Measurements from ENCODE around the gene CPN2. TPM values are rescaled to one million over a fixed set of nuclear protein-coding genes. Genes with fewer than 3 reads are reported as not detected.

The CPN2 gene
- total RNA-seq (under 1 TPM in 1 of 4 donors, not detected in 3; 0.13 TPM), polyA plus RNA-seq (under 1 TPM in 1 of 3 donors, not detected in 2; 0.03 TPM)
- long read RNA-seq, donor 1: 0 reads
- long read RNA-seq, donor 2: 0 reads

GRCh38 chr3:194351080-194351672, at the start of gene CPN2:
TSS of gene CPN2 (minus strand) at chr3:194351328. CDS start at chr3:194342702, 8,626 bp downstream.
- TF ChIP-seq, protein P1, sequence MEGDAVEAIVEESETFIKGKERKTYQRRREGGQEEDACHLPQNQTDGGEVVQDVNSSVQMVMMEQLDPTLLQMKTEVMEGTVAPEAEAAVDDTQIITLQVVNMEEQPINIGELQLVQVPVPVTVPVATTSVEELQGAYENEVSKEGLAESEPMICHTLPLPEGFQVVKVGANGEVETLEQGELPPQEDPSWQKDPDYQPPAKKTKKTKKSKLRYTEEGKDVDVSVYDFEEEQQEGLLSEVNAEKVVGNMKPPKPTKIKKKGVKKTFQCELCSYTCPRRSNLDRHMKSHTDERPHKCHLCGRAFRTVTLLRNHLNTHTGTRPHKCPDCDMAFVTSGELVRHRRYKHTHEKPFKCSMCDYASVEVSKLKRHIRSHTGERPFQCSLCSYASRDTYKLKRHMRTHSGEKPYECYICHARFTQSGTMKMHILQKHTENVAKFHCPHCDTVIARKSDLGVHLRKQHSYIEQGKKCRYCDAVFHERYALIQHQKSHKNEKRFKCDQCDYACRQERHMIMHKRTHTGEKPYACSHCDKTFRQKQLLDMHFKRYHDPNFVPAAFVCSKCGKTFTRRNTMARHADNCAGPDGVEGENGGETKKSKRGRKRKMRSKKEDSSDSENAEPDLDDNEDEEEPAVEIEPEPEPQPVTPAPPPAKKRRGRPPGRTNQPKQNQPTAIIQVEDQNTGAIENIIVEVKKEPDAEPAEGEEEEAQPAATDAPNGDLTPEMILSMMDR (IDR thresholded peaks at IDR 0.05): no peak
- 87 to 92% (median 92%) methylated on average over 22 to 24 of the region's 24 CpGs for WGBS, 3 donors
- Histone ChIP-seq H3K27ac (no peak within 1 kb of the TSS), H3K36me3 (ENCODE audit: insufficient read depth in 1 of 2, low read depth in 1 of 2) (no peaks in the 10 kb centered on the region), H3K4me3 (no peak within 1 kb of the TSS), H3K27me3 (ENCODE audit: insufficient read depth in 3 of 3, low read length in 2 of 3) (no peaks in the 10 kb centered on the region), H3K4me1 (no peaks in the 10 kb centered on the region), H3K9me3 (no peaks in the 10 kb centered on the region)
- ATAC-seq (no peak), DNase-seq (no peak)
- intact Hi-C loops (cut with DNase I): no loop called here

DNA sequence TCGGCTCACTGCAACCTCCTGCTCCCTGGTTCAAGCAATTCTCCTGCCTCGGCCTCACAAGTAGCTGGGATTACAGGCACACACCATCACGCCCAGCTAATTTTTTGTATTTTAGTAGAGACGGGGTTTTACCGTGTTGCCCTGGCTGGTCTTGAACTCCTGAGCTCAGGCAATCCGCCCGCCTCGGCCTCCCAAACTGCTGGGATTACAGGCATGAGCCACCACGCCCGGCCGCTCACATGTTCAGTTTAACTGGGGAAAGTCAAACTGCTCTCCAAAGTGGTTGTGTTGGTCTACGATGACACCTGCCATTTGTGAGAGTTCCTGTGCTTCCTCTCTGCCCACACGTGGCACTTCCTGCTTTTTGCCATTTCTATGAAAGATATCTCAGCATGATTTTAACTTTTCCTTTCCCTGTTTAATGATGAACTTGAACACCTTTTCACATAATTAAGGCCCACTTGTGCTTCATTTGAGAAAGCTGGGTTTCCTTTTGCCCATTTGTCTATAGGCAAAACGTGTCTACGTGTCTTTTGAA, 48.8 kb upstream of the CPN2 start:
- 88 to 91% (median 91%) methylated on average over 15 of the region's 15 CpGs for WGBS, 3 donors
- H3K36me3 ChIP-seq (ENCODE audit: insufficient read depth in 1 of 2, low read depth in 1 of 2): peaks cover 0 to 8% of the 10 kb centered on the region in 2 donors
- H3K4me1 ChIP-seq: peaks cover 15% of the 10 kb centered on the region
- ATAC-seq (no peak), DNase-seq (no peak)
- peaks cover 0 to 44% (median 4%) of the 10 kb centered on the region in 3 donors for H3K27me3 ChIP-seq (ENCODE audit: insufficient read depth in 3 of 3, low read length in 2 of 3)
- H3K4me3 ChIP-seq: no peak overlapping the region
- no peaks in the 10 kb centered on the region for H3K9me3 ChIP-seq
- intact Hi-C loops (cut with DNase I): loop anchor here in 1 of 2 donors (1.0 kb wide), 1 partner anchor 27 kb away; no protein-coding TSS in a partner anchor
- TF ChIP-seq, protein P1 (IDR thresholded peaks at IDR 0.05): no peak
- H3K27ac ChIP-seq: no peak overlapping the region

GRCh38 chr3:194399166-194399565, 48.0 kb upstream of the CPN2 start, which contains the start of gene GP5:
TSS of gene GP5 (minus strand) at chr3:194399266. CDS start at chr3:194398282, 984 bp downstream.
- DNase-seq: no peak
- intact Hi-C loops (cut with DNase I): loop anchor here in 1 of 2 donors (1.0 kb wide), 1 partner anchor 26 kb away; no protein-coding TSS in a partner anchor
- Histone ChIP-seq H3K9me3 (no peaks in the 10 kb centered on the region), H3K4me1 (peaks cover 15% of the 10 kb centered on the region), H3K27me3 (ENCODE audit: insufficient read depth in 3 of 3, low read length in 2 of 3) (peaks cover 0 to 49% (median 6%) of the 10 kb centered on the region in 3 donors), H3K36me3 (ENCODE audit: insufficient read depth in 1 of 2, low read depth in 1 of 2) (peaks cover 0 to 8% of the 10 kb centered on the region in 2 donors), H3K27ac (no peak within 1 kb of the TSS), H3K4me3 (peak within 1 kb of the TSS; percentile 44)
- TF ChIP-seq, protein P1 (IDR thresholded peaks at IDR 0.05): no peak
- no peak for ATAC-seq
- WGBS, 3 donors: 61 to 72% (median 64%) methylated on average over 2 of the region's 2 CpGs

GRCh38 chr3:194397757-194398312, 46.7 kb upstream of the CPN2 start:
- Histone ChIP-seq H3K36me3 (ENCODE audit: insufficient read depth in 1 of 2, low read depth in 1 of 2) (peaks cover 0 to under 1% of the 10 kb centered on the region in 2 donors), H3K4me3 (peak overlapping the region; percentile 44), H3K27me3 (ENCODE audit: insufficient read depth in 3 of 3, low read length in 2 of 3) (peaks cover 0 to 49% (median 6%) of the 10 kb centered on the region in 3 donors), H3K4me1 (peaks cover 15% of the 10 kb centered on the region), H3K27ac (no peak overlapping the region), H3K9me3 (no peaks in the 10 kb centered on the region)
- TF ChIP-seq, protein P1 (IDR thresholded peaks at IDR 0.05): no peak
- peak in 2 of 4 donors; percentile 23 to 28 for ATAC-seq
- WGBS, 3 donors: 12 to 18% (median 17%) methylated on average over 33 to 38 of the region's 38 CpGs
- DNase-seq: no peak
- intact Hi-C loops (cut with DNase I): no loop called here

Data from psoas muscle (tissue), 8 donors.